NCI-H524 treated with DMSO at 0.1 percent for 48 hours (cell line): Measurements from ENCODE around the gene NF2.

Source experiments
- DNase-seq: peaks from one replicate; lab custom pipeline; 2025; lab: John Stamatoyannopoulos, UW

The NF2 gene

GRCh38 chr22:29631725-29632124 lies 28.3 kb downstream of the NF2 start:
- DNase-seq, result no peak

- DNase-seq, result no peak
These were observed 29.2 kb downstream of the NF2 start for GRCh38 chr22:29632672-29633071.

- DNase-seq, result no peak
These were observed 30.3 kb downstream of the NF2 start for GRCh38 chr22:29633514-29634312.

- DNase-seq, result no peak
These were observed 31.4 kb downstream of the NF2 start for GRCh38 chr22:29634847-29635246.

- DNase-seq, result peak; percentile 39
These were observed 32.4 kb downstream of the NF2 start for GRCh38 chr22:29635734-29636357.

- no peak for DNase-seq
These were observed 33.3 kb downstream of the NF2 start for GRCh38 chr22:29636751-29637150.

GRCh38 chr22:29637181-29637580 lies 33.7 kb downstream of the NF2 start:
- DNase-seq, result no peak

GRCh38 chr22:29638678-29639077 lies 35.2 kb downstream of the NF2 start:
- DNase-seq, result no peak

GRCh38 chr22:29639096-29639495 lies 35.7 kb downstream of the NF2 start:
- no peak for DNase-seq

GRCh38 chr22:29641042-29641699 lies 37.7 kb downstream of the NF2 start:
- no peak for DNase-seq

GRCh38 chr22:29641700-29642330 lies 38.4 kb downstream of the NF2 start:
- peak; percentile 45 for DNase-seq

GRCh38 chr22:29642694-29643093 lies 39.3 kb downstream of the NF2 start:
- DNase-seq, result no peak

- DNase-seq, result no peak
These were observed 44.7 kb downstream of the NF2 start for GRCh38 chr22:29647954-29648737.

- no peak for DNase-seq
These were observed 46.9 kb downstream of the NF2 start for GRCh38 chr22:29650370-29650769.

GRCh38 chr22:29651652-29652051 lies 48.2 kb downstream of the NF2 start:
- no peak for DNase-seq

- no peak for DNase-seq
These were observed 51.0 kb downstream of the NF2 start for GRCh38 chr22:29654420-29654819.

- DNase-seq, result no peak
These were observed 51.4 kb downstream of the NF2 start for GRCh38 chr22:29654882-29655281.

GRCh38 chr22:29658176-29658575 lies 54.7 kb downstream of the NF2 start:
- no peak for DNase-seq

- DNase-seq, result no peak
These were observed 56.6 kb downstream of the NF2 start for GRCh38 chr22:29660021-29660420.

- DNase-seq, result no peak
These were observed 57.9 kb downstream of the NF2 start for GRCh38 chr22:29661336-29661735.

- DNase-seq, result no peak
These were observed 59.9 kb downstream of the NF2 start for GRCh38 chr22:29663180-29663821.
